BE2C (cell line): ENCODE results near the gene OR4D2.

Experiments used
- DNase-seq: peaks from one replicate; pipeline ENCODE4 v3.0.0-alpha.2; 2020
- H3K27me3 ChIP-seq: fragments of 250-450 bp; sonication (Bioruptor Pico); 2 replicates; pipeline ENCODE4 v1.5.1; 2020; ENCODE audit warnings: mild to moderate bottlenecking
- H3K36me3 ChIP-seq: fragments of 250-450 bp; sonication (Bioruptor Pico); 2 replicates; pipeline ENCODE4 v1.5.1; 2020; ENCODE audit warnings: mild to moderate bottlenecking
- H3K4me1 ChIP-seq: fragments of 250-450 bp; sonication (Bioruptor Pico); 2 replicates; pipeline ENCODE4 v1.5.1; 2020
- H3K4me3 ChIP-seq: 2 replicates; pipeline ENCODE4 v1.5.1; 2011; ENCODE audit warnings: low read depth, low read length
- H3K9me3 ChIP-seq: fragments of 250-450 bp; sonication (Bioruptor Pico); 2 replicates; pipeline ENCODE4 v1.5.1; 2020
- CTCF ChIP-seq: IDR thresholded peaks from 2 replicates; pipeline ENCODE4 v1.5.1; 2012; ENCODE audit warnings: mild to moderate bottlenecking, low read depth, low read length

OR4D2 gene

GRCh38 chr17:58161566-58161965 lies 5.2 kb upstream of the OR4D2 start:
- H3K4me1 ChIP-seq = no peaks in the 10 kb centered on the region
- no peaks in the 10 kb centered on the region for H3K36me3 ChIP-seq
- TF ChIP-seq CTCF = no peak
- no peak overlapping the region for H3K4me3 ChIP-seq
- no peak for DNase-seq
- H3K27me3 ChIP-seq = peaks cover 81% of the 10 kb centered on the region
- no peaks in the 10 kb centered on the region for H3K9me3 ChIP-seq

- Histone ChIP-seq H3K36me3 (no peaks in the 10 kb centered on the region), H3K27me3 (peaks cover 86% of the 10 kb centered on the region), H3K9me3 (no peaks in the 10 kb centered on the region), H3K4me1 (no peaks in the 10 kb centered on the region), H3K4me3 (no peak overlapping the region)
- TF ChIP-seq CTCF = no peak
- DNase-seq = no peak
These were observed 801 bp upstream of the OR4D2 start for GRCh38 chr17:58165981-58166380.

- Histone ChIP-seq H3K4me1 (no peaks in the 10 kb centered on the region), H3K4me3 (no peak overlapping the region)
- no peak for TF ChIP-seq CTCF
These were observed 3.8 kb downstream of the OR4D2 start for GRCh38 chr17:58170622-58171021.

GRCh38 chr17:58172369-58173071 lies 5.7 kb downstream of the OR4D2 start:
- Histone ChIP-seq H3K4me3 (no peak overlapping the region), H3K36me3 (no peaks in the 10 kb centered on the region), H3K27me3 (peaks cover 58% of the 10 kb centered on the region), H3K4me1 (no peaks in the 10 kb centered on the region), H3K9me3 (no peaks in the 10 kb centered on the region)
- TF ChIP-seq CTCF = peak; percentile 67
- DNase-seq = no peak

More at GRCh38 chr17:58170622-58171021, 3.8 kb downstream of the OR4D2 start:
- Histone ChIP-seq H3K27me3 (peaks cover 60% of the 10 kb centered on the region), H3K36me3 (no peaks in the 10 kb centered on the region), H3K9me3 (no peaks in the 10 kb centered on the region)
- no peak for DNase-seq

GRCh38 chr17:58174871-58175270 lies 8.1 kb downstream of the OR4D2 start:
- Histone ChIP-seq H3K4me1 (no peaks in the 10 kb centered on the region), H3K36me3 (no peaks in the 10 kb centered on the region), H3K9me3 (no peaks in the 10 kb centered on the region), H3K4me3 (no peak overlapping the region), H3K27me3 (peaks cover 40% of the 10 kb centered on the region)
- no peak for DNase-seq
- no peak for TF ChIP-seq CTCF

GRCh38 chr17:58176200-58176599 lies 9.4 kb downstream of the OR4D2 start:
- Histone ChIP-seq H3K27me3 (peaks cover 28% of the 10 kb centered on the region), H3K4me1 (no peaks in the 10 kb centered on the region), H3K36me3 (no peaks in the 10 kb centered on the region), H3K4me3 (no peak overlapping the region), H3K9me3 (no peaks in the 10 kb centered on the region)
- no peak for DNase-seq
- no peak for TF ChIP-seq CTCF
